A673 (cell line): Measurements from ENCODE around the gene RALGPS1.

Experiments
- EZH2 ChIP-seq: fragments of 200-600 bp; sonication (generic); IDR thresholded peaks from 2 replicates; pipeline ENCODE4 v1.6.1; 2017; ENCODE audit warnings: borderline replicate concordance, low read depth, mild to moderate bottlenecking, mixed read lengths, antibody characterized with exemption, low read length; ENCODE audit not compliant: poor library complexity, severe bottlenecking
- TF ChIP-seq, protein P1 (sequence below): fragments of 300-800, 200-600 bp; sonication (generic); conservative IDR thresholded peaks from 2 replicates; pipeline ENCODE4 v1.5.1; 2017; ENCODE audit warnings: low read depth, mild to moderate bottlenecking, antibody characterized with exemption, low read length, moderate library complexity, mixed read lengths

GRCh38 chr9:127207734-127208410 lies 293.3 kb downstream of the RALGPS1 start:
- TF ChIP-seq, protein P1, sequence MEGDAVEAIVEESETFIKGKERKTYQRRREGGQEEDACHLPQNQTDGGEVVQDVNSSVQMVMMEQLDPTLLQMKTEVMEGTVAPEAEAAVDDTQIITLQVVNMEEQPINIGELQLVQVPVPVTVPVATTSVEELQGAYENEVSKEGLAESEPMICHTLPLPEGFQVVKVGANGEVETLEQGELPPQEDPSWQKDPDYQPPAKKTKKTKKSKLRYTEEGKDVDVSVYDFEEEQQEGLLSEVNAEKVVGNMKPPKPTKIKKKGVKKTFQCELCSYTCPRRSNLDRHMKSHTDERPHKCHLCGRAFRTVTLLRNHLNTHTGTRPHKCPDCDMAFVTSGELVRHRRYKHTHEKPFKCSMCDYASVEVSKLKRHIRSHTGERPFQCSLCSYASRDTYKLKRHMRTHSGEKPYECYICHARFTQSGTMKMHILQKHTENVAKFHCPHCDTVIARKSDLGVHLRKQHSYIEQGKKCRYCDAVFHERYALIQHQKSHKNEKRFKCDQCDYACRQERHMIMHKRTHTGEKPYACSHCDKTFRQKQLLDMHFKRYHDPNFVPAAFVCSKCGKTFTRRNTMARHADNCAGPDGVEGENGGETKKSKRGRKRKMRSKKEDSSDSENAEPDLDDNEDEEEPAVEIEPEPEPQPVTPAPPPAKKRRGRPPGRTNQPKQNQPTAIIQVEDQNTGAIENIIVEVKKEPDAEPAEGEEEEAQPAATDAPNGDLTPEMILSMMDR, result no peak
- TF ChIP-seq EZH2, result no peak
